K562 (cell line): Measurements from ENCODE around the gene AIDA. TPM values are rescaled to one million over a fixed set of nuclear protein-coding genes. Genes with fewer than 3 reads are reported as not detected.

Experiments
- ATAC-seq: fragments of 200-7000 bp; cut with Tn5 transposase; 3 replicates; pipeline ENCODE4 v1.9.1; 2020; ENCODE audit warnings: moderate library complexity
- BruUV-seq: library from RNA; stranded (reverse); fragments of 400-500 nt; replicated peaks from 2 replicates; lab custom pipeline; 2021; lab: Mats Ljungman, UMichigan
- CTCF ChIA-PET: fragments of 300-600 bp; formaldehyde crosslinking; extraction: SDS; loops from one replicate; lab custom pipeline; 2021; ENCODE audit warnings: low intra/inter-chr PET ratio; lab: Yijun Ruan, JAX
- POLR2A ChIA-PET: fragments of 300-600, 350-650 bp; sonication (Branson Sonifier 250); formaldehyde crosslinking; extraction: SDS; loops from one replicate; lab custom pipeline; 2021; ENCODE audit warnings: antibody characterized with exemption, inconsistent platforms; lab: Yijun Ruan, JAX
- DNase-seq, 4 experiments: peaks; one replicate each; pipeline versions ENCODE4 v3.0.0 to v3.0.0-alpha.2; 2011 to 2018; ENCODE audit warnings: low spot score in 3 of 4, mixed read lengths in 3 of 4; ENCODE audit errors: extremely low read depth in 1 of 4
- FAIRE-seq: peaks from 2 replicates; lab custom pipeline; 2011; peaks lifted over from hg19 to GRCh38; lab: Jason Lieb, UNC
- H2AFZ ChIP-seq: 2 replicates; pipeline ENCODE4 v1.6.0; 2011; ENCODE audit warnings: low read depth, low read length, control low read depth, inconsistent platforms
- H3K27ac ChIP-seq: fragments of 200-600 bp; 3 replicates; pipeline ENCODE4 v1.8.0; 2011; ENCODE audit warnings: low read depth, mild to moderate bottlenecking, control low read depth, inconsistent platforms, low read length, moderate library complexity, mixed read lengths; ENCODE audit errors: extremely low read depth
- H3K27me3 ChIP-seq, 2 experiments: fragments of 300-600 bp in 1 of 2; 2 replicates in 1 of 2; 3 replicates in 1 of 2; pipeline versions ENCODE4 v1.6.0 to v1.8.0; 2011; ENCODE audit warnings: inconsistent platforms in 2 of 2, low read length in 2 of 2, mild to moderate bottlenecking in 1 of 2, mixed read lengths in 1 of 2, moderate library complexity in 1 of 2; ENCODE audit not compliant: control insufficient read depth in 2 of 2, insufficient read depth in 2 of 2
- H3K36me3 ChIP-seq: fragments of 300-600 bp; 3 replicates; pipeline ENCODE4 v1.8.0; 2011; ENCODE audit warnings: mild to moderate bottlenecking, low read length, inconsistent platforms; ENCODE audit not compliant: control insufficient read depth, insufficient read depth
- H3K4me1 ChIP-seq, 2 experiments: fragments of 200-600 bp in 1 of 2; replicated peaks in 1 of 2; 2 replicates in 1 of 2; 3 replicates in 1 of 2; pipeline versions ENCODE4 v1.5.1 to v1.8.0; 2011; ENCODE audit warnings: inconsistent platforms in 2 of 2, low read length in 2 of 2, mild to moderate bottlenecking in 1 of 2, mixed read lengths in 1 of 2, moderate library complexity in 1 of 2; ENCODE audit not compliant: control insufficient read depth in 2 of 2, insufficient read depth in 2 of 2
- H3K4me2 ChIP-seq: 2 replicates; pipeline ENCODE4 v1.6.1; 2011; ENCODE audit warnings: low read length, control low read depth, inconsistent platforms, mixed read lengths; ENCODE audit not compliant: insufficient read depth
- H3K4me3 ChIP-seq: fragments of 200-600 bp; sonication (generic), shearing (Covaris generic); 2 replicates; pipeline ENCODE4 v1.5.1; 2016; ENCODE audit warnings: control low read depth, inconsistent platforms
- H3K79me2 ChIP-seq: fragments of 200-600 bp; 3 replicates; pipeline ENCODE4 v1.8.0; 2011; ENCODE audit warnings: low read length, inconsistent platforms; ENCODE audit not compliant: control insufficient read depth, insufficient read depth
- H3K9ac ChIP-seq, 2 experiments: 2 replicates each; pipeline versions ENCODE4 v1.6.0 to v1.6.1; 2011; ENCODE audit warnings: low read depth in 2 of 2, low read length in 2 of 2, control low read depth in 1 of 2, inconsistent platforms in 1 of 2, mild to moderate bottlenecking in 1 of 2, mixed read lengths in 1 of 2; ENCODE audit not compliant: insufficient read depth in 1 of 2
- H3K9me1 ChIP-seq: one replicate; pipeline ENCODE4 v1.6.0; 2011; ENCODE audit warnings: inconsistent platforms, mild to moderate bottlenecking, low read length, moderate library complexity; ENCODE audit not compliant: control insufficient read depth, insufficient read depth
- H3K9me3 ChIP-seq: replicated peaks from 2 replicates; pipeline ENCODE4 v1.5.1; 2011; ENCODE audit warnings: low read depth, low read length, inconsistent platforms; ENCODE audit not compliant: control insufficient read depth, insufficient read depth
- H4K20me1 ChIP-seq: replicated peaks from 2 replicates; pipeline ENCODE4 v1.6.1; 2011; ENCODE audit warnings: low read length, inconsistent platforms, mixed read lengths; ENCODE audit not compliant: control insufficient read depth, insufficient read depth
- CBFB ChIP-seq: sonication (generic); formaldehyde crosslinking; IDR thresholded peaks from 2 replicates; pipeline ENCODE4 v1.4.0; 2020; ENCODE audit warnings: mild to moderate bottlenecking, missing genetic modification reagents
- ELF1 ChIP-seq: fragments of 200-800 bp; sonication (Bioruptor generic); IDR thresholded peaks from 2 replicates; pipeline ENCODE4 v1.6.1; 2016; ENCODE audit warnings: missing genetic modification characterization, missing compliant biosample characterization
- MXI1 ChIP-seq: IDR thresholded peaks from 2 replicates; pipeline ENCODE4 v1.6.1; 2011; ENCODE audit warnings: low read depth, mild to moderate bottlenecking, improper control_type of control experiment, low read length
- SMC3 ChIP-seq: conservative IDR thresholded peaks from 2 replicates; pipeline ENCODE4 v1.6.1; 2011; ENCODE audit warnings: low read depth, low read length, improper control_type of control experiment; ENCODE audit not compliant: insufficient read depth
- TCF7L2 ChIP-seq: fragments of 150-350 bp; IDR thresholded peaks from 2 replicates; pipeline ENCODE4 v1.6.1; 2016; ENCODE audit warnings: low read depth, mild to moderate bottlenecking, low read length, moderate library complexity
- ZBTB1 ChIP-seq: sonication (generic); formaldehyde crosslinking; IDR thresholded peaks from 2 replicates; pipeline ENCODE4 v1.8.1; 2023; ENCODE audit warnings: missing genetic modification reagents, low read depth, mild to moderate bottlenecking, borderline replicate concordance
- ZNF347 ChIP-seq: fragments of 450-650 bp; formaldehyde crosslinking; IDR thresholded peaks from 2 replicates; pipeline ENCODE4 v1.4.0; 2020; ENCODE audit warnings: low read depth, mild to moderate bottlenecking, moderate library complexity
- ZNF695 ChIP-seq: fragments of 450-650 bp; formaldehyde crosslinking; IDR thresholded peaks from 2 replicates; pipeline ENCODE4 v1.4.0; 2020; ENCODE audit warnings: mild to moderate bottlenecking, moderate library complexity
- WGBS: fragments of 100-300 bp; shearing (Covaris generic); methylation state at CpG from one replicate; pipeline ENCODE4 v1.1.6; 2016; ENCODE audit warnings: low coverage, mixed read lengths; ENCODE audit not compliant: insufficient coverage; ENCODE audit errors: missing lambda C conversion rate; 5-methylcytosine and 5-hydroxymethylcytosine counted together
- in situ Hi-C: fragments of 300-500 bp; cut with MboI; formaldehyde crosslinking; loops from 4 replicates; pipeline ENCODE4 v1.15.0; 2018; ENCODE audit warnings: inconsistent platforms, mixed read lengths
- intact Hi-C: fragments of 100-400 bp; cut with micrococcal nuclease; formaldehyde crosslinking; loops from 2 replicates; pipeline ENCODE4 v1.14.2; 2022
- polyA plus RNA-seq, 8 experiments: library from polyadenylated mRNA; depleted of rRNA in 4 of 8; stranded (reverse) in 5 of 8; unstranded in 3 of 8; fragments of >200 nt; fragmentation: Nextera tagmentation in 2 of 8; fragmentation: Illumina TruSeq in 1 of 8; extraction: Ambion mirVana in 2 of 8; extraction: Trizol in 1 of 8; gene quantifications; 2 replicates each; pipeline versions ENCODE4 v1.2.1 to v1.2.3, GENCODE V29; 2011 to 2014; ENCODE audit warnings: inconsistent platforms in 1 of 8, missing spikeins in 1 of 8
- total RNA-seq, 7 experiments: library from RNA; depleted of rRNA in 6 of 7; stranded (reverse); fragments of >200 nt in 6 of 7; fragmentation: Illumina TruSeq in 2 of 7; extraction: Trizol in 2 of 7; gene quantifications; 2 replicates each; pipeline versions ENCODE4 v1.2.1 to v1.2.3, GENCODE V29; 2011 to 2021; ENCODE audit warnings: low replicate concordance in 1 of 7
- TF ChIP-seq, protein P1 (sequence below): fragments of 450-650 bp; conservative IDR thresholded peaks from 2 replicates; pipeline ENCODE4 v1.6.1; 2016; ENCODE audit warnings: missing genetic modification characterization, low read depth, mild to moderate bottlenecking, missing compliant biosample characterization, moderate library complexity
- TF ChIP-seq, protein P2 (sequence below): fragments of 450-650 bp; conservative IDR thresholded peaks from 2 replicates; pipeline ENCODE4 v1.6.1; 2016; ENCODE audit warnings: missing genetic modification characterization, low read depth, mild to moderate bottlenecking, control low read depth, missing compliant biosample characterization

AIDA gene
- total and polyA plus RNA-seq, 9 of the 15 experiments (the other 6 are each of a cell fraction or from before 2014, with no cell fraction given): 18.2 to 77.9 (median 24.9) TPM

DNA sequence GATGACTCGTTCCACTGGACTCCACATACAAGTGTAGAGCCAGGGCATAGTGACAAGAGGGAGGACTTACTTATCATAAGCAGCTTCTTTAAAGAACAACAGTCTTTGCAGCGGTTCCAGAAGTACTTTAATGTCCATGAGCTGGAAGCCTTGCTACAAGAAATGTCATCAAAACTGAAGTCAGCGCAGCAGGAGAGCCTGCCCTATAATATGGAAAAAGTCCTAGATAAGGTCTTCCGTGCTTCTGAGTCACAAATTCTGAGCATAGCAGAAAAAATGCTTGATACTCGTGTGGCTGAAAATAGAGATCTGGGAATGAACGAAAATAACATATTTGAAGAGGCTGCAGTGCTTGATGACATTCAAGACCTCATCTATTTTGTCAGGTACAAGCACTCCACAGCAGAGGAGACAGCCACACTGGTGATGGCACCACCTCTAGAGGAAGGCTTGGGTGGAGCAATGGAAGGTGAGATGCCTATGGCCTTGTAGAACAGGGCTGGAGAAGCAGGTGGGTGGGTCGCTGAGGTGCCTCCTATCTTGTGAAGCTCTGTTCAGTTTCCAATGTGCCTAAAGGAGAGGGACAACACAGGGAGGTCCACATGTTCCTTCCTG lies 82.3 kb downstream of the AIDA start:
- Histone ChIP-seq H3K9me3 (no peaks in the 10 kb centered on the region), H2AFZ (no peak overlapping the region), H4K20me1 (no peaks in the 10 kb centered on the region), H3K9me1 (no peaks in the 10 kb centered on the region), H3K9ac (no peak overlapping the region), H3K4me2 (no peak overlapping the region), H3K4me1 (no peaks in the 10 kb centered on the region)
- TF ChIP-seq MXI1 (no peak), SMC3 (no peak), ELF1 (no peak), CBFB (no peak)
- TF ChIP-seq, all 486 proteins: peak for 0
- 80% methylated on average over 7 of the region's 7 CpGs for WGBS
- H3K36me3 ChIP-seq: peaks cover 93% of the 10 kb centered on the region
- H3K79me2 ChIP-seq: no peaks in the 10 kb centered on the region
- H3K4me3 ChIP-seq: no peak overlapping the region
- H3K27ac ChIP-seq: no peak overlapping the region
- in situ Hi-C loops (loop anchor here (5.0 kb wide), 1 partner anchor 163 kb away; no protein-coding TSS in a partner anchor), intact Hi-C loops (loop anchor here (5.0 kb wide), 1 partner anchor 88 kb away; no protein-coding TSS in a partner anchor)
- ATAC-seq: peak; percentile 33; the same call in 1 of the 3 replicates
- no peaks in the 10 kb centered on the region for H3K27me3 ChIP-seq
- no peak for FAIRE-seq
- POLR2A ChIA-PET: interaction anchor here (1.2 kb wide), 1 partner anchor 57 kb away, joined by 3 read pairs; no protein-coding TSS in a partner anchor
- CTCF ChIA-PET: no interaction called here
- no peak for DNase-seq
- no TSS peak for BruUV-seq

DNA sequence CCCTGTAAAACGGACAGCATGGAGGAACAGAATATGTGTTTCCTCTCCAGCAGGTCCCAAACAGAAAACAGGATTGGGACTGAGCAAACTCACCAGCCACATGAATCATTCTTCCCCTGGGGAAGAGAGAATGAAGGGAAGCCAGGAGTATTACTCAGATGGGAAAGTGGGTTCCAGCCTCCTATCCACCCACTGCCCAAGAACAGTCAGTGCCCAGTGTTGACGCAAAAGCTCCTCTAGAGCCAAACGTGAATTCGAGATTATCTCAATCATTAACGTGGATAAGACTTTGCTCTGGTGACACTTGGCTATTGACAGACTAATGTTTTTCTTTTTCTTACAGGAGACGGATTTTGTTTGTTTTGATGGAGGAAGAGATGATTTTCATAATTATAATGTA lies 85.1 kb downstream of the AIDA start:
- Histone ChIP-seq H4K20me1 (no peaks in the 10 kb centered on the region), H3K9me1 (no peaks in the 10 kb centered on the region), H3K27me3 (no peaks in the 10 kb centered on the region), H3K79me2 (no peaks in the 10 kb centered on the region), H2AFZ (no peak overlapping the region), H3K9ac (no peak overlapping the region), H3K27ac (no peak overlapping the region), H3K4me1 (no peaks in the 10 kb centered on the region), H3K9me3 (no peaks in the 10 kb centered on the region), H3K36me3 (peaks cover 94% of the 10 kb centered on the region), H3K4me2 (no peak overlapping the region), H3K4me3 (no peak overlapping the region)
- FAIRE-seq (no peak), DNase-seq (no peak), ATAC-seq (no peak)
- 78% methylated on average over 6 of the region's 6 CpGs for WGBS
- in situ Hi-C loops: no loop called here
- no TSS peak for BruUV-seq
- POLR2A ChIA-PET: interaction anchor here (0.7 kb wide), 1 partner anchor 74 kb away, joined by 4 read pairs; no protein-coding TSS in a partner anchor
- CTCF ChIA-PET: no interaction called here
- intact Hi-C loops: no loop called here
- TF ChIP-seq TCF7L2: no peak
- TF ChIP-seq, protein P1, sequence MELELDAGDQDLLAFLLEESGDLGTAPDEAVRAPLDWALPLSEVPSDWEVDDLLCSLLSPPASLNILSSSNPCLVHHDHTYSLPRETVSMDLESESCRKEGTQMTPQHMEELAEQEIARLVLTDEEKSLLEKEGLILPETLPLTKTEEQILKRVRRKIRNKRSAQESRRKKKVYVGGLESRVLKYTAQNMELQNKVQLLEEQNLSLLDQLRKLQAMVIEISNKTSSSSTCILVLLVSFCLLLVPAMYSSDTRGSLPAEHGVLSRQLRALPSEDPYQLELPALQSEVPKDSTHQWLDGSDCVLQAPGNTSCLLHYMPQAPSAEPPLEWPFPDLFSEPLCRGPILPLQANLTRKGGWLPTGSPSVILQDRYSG (tag): no peak
- no peak for TF ChIP-seq ZBTB1
- no peak for TF ChIP-seq ZNF347 (CRISPR knock-in tag)
- no peak for TF ChIP-seq ZNF695 (CRISPR knock-in tag)
- TF ChIP-seq, protein P2, sequence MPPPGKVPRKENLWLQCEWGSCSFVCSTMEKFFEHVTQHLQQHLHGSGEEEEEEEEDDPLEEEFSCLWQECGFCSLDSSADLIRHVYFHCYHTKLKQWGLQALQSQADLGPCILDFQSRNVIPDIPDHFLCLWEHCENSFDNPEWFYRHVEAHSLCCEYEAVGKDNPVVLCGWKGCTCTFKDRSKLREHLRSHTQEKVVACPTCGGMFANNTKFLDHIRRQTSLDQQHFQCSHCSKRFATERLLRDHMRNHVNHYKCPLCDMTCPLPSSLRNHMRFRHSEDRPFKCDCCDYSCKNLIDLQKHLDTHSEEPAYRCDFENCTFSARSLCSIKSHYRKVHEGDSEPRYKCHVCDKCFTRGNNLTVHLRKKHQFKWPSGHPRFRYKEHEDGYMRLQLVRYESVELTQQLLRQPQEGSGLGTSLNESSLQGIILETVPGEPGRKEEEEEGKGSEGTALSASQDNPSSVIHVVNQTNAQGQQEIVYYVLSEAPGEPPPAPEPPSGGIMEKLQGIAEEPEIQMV (tag): no peak
